GM13976 (cell line): Measurements from ENCODE around the gene SPRING1.
A peak's percentile ranks its signal among the peaks of the same experiment; 100 is the strongest.
"Not testable (repeated sequence)": the region's sequence is repeated elsewhere in the genome, so short reads cannot be mapped to it uniquely, and the experiment has no call there.

Experiments used
- DNase-seq: peaks from one replicate; pipeline ENCODE4 v3.0.0; 2012; ENCODE audit warnings: low spot score
- in situ Hi-C: fragments of 300-500 bp; cut with MboI; formaldehyde crosslinking; loops from one replicate; pipeline ENCODE4 v1.12.0; 2022; ENCODE audit warnings: low sequenced_read_pairs, mixed read lengths, inconsistent platforms; ENCODE audit not compliant: unreplicated experiment
- TF ChIP-seq, protein P1 (sequence below): IDR thresholded peaks from 2 replicates; pipeline ENCODE4 v1.5.1; 2012; ENCODE audit warnings: borderline replicate concordance, mild to moderate bottlenecking; ENCODE audit not compliant: insufficient read depth; ENCODE audit errors: extremely low read depth, missing control alignments, control extremely low read depth

SPRING1 gene

DNA sequence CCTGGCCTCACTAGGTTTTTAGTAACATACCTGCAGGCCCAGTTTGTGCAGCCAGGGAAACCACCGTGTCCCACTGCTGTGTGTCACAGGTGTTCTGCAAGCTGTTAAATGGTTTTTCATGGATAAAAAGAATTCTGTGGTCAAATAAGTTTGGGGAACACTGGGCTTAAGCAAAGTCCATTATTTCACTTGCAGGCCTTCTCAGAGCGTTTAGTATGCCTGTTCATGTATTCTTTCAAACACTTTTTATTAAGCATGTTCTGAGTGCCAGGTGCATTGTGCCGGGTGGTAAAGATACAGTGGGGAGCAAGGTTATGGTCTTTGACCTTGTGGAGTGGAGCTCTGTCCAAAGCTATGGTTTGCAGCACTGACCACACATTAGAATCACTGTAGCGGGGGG lies 7.7 kb upstream of the SPRING1 start:
- in situ Hi-C loops: no loop called here
- no peak for DNase-seq
- TF ChIP-seq, protein P1, sequence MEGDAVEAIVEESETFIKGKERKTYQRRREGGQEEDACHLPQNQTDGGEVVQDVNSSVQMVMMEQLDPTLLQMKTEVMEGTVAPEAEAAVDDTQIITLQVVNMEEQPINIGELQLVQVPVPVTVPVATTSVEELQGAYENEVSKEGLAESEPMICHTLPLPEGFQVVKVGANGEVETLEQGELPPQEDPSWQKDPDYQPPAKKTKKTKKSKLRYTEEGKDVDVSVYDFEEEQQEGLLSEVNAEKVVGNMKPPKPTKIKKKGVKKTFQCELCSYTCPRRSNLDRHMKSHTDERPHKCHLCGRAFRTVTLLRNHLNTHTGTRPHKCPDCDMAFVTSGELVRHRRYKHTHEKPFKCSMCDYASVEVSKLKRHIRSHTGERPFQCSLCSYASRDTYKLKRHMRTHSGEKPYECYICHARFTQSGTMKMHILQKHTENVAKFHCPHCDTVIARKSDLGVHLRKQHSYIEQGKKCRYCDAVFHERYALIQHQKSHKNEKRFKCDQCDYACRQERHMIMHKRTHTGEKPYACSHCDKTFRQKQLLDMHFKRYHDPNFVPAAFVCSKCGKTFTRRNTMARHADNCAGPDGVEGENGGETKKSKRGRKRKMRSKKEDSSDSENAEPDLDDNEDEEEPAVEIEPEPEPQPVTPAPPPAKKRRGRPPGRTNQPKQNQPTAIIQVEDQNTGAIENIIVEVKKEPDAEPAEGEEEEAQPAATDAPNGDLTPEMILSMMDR: no peak

- DNase-seq: no peak
- in situ Hi-C loops: no loop called here
- TF ChIP-seq, protein P1: no peak
Measured at GRCh38 chr12:116744766-116745165, 6.9 kb upstream of the SPRING1 start.

DNA sequence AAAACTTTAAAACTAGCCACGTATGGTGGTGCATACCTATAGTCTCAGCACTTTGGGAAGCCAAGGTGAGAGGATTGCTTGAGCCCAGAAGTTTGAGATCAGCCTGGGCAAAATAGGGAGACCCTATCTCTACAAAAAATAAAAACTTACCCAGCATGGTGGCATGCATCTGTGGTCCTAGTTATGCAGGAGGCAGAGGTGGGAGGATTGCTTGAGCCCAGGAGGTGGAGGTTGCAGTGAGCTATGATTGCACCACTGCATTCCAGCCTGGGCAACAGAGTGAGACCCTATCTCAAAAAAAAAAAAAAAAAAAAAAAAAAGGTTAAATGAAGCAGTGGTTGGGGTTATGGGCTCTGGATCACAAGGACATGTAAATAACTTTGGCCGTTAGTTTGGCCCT lies 4.9 kb upstream of the SPRING1 start:
- in situ Hi-C loops, DNase-seq: not testable (repeated sequence)

- no peak for DNase-seq
- TF ChIP-seq, protein P1: no peak
- in situ Hi-C loops: no loop called here
Measured at GRCh38 chr12:116739381-116739887, 1.6 kb upstream of the SPRING1 start.

GRCh38 chr12:116736962-116737773 lies 701 bp downstream of the SPRING1 start:
- in situ Hi-C loops: no loop called here
- TF ChIP-seq, protein P1: no peak
- DNase-seq: peak; percentile 34

DNA sequence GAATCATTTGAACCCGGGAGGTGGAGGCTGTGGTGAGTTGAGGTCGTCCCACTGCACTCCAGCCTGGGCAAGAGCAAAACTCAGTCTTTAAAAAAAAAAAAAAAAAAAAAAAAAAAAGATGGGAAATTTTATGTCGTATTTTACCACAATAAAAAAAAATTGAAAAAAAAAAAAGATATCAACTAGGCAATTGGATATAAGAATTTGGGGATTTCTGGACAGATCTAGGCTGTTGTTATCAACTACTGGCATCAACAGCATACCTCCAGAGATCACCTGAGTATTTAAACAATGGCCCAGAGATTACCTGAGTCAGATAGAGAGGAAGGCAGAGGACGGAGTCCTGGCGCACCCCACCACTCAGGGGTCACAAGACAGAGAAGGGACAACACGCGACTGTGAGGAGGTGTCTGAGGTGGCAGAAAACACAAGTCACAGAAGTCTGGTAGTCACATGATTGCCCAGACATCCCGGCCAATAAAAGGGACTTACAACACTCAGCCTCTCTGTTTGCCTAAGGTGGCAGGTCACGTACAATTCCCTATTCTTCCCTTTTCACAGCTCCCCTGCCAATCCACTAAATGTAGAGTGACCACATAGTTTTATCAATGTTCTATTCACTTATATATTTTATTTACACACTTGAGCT lies 1.8 kb downstream of the SPRING1 start:
- in situ Hi-C loops: no loop called here
- no peak for DNase-seq
- TF ChIP-seq, protein P1: no peak

- in situ Hi-C loops: no loop called here
- TF ChIP-seq, protein P1: no peak
- DNase-seq: no peak
Measured at GRCh38 chr12:116735084-116735483, 2.8 kb downstream of the SPRING1 start.
